Activated T-cell treated with anti-CD3 and anti-CD28 coated beads, Interleukin-2, amount 50 U/mL, for 1 hour (primary cell): ENCODE data around the gene TP53I13.
"Not testable (repeated sequence)": the region's sequence is repeated elsewhere in the genome, so short reads cannot be mapped to it uniquely, and the experiment has no call there.

Experiments
- DNase-seq: peaks from one replicate; pipeline ENCODE4 v3.0.0-alpha.2; 2020

Gene TP53I13, protein sequence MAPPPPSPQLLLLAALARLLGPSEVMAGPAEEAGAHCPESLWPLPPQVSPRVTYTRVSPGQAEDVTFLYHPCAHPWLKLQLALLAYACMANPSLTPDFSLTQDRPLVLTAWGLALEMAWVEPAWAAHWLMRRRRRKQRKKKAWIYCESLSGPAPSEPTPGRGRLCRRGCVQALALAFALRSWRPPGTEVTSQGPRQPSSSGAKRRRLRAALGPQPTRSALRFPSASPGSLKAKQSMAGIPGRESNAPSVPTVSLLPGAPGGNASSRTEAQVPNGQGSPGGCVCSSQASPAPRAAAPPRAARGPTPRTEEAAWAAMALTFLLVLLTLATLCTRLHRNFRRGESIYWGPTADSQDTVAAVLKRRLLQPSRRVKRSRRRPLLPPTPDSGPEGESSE

DNA sequence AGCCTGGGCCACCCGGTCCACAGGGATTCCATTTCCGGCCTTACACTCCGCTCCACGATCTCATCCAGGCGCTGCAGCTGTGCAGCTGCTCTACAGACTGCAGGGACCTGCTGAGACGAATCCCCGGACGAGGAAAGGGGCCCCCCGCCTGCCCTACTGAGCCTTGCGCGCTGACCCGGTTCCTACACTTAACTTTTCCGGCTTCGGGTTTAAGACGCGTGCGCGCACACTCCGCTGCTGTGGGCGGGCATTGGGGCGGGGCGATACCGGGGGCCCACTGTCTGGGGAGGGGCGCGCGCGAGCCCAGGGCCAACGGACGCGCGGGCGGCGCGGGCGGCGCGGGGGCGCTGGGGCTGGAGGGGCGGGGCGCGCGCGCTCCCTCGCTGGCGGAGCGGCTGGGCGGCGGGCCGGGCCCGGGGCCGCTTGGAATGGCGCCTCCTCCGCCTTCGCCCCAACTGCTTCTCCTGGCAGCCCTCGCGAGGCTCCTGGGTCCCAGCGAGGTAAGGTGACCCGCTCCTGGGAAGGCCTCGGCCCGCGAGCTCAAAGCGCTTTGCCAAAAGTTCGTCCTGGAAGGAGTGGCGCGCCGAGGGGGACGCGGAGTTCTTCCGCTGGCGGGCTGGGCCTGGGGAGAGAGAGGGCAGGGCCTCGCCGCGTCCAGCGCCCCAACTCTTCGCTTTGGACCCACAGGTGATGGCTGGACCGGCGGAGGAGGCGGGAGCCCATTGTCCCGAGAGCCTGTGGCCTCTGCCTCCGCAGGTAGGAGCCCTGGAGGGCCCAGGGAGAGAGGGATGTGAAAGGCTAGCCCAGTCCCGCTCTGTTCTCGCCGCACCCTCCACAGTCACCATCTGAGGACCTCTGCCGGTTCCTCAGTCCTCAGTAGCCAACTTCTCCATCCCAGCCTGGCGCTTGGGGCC, at the start of gene TP53I13:
Gene TP53I13, plus strand, starts transcription at position 371 of the 914 bp plus-strand sequence. Its CDS starts 58 bp downstream, at position 429.
- peak; percentile 90 for DNase-seq

DNA sequence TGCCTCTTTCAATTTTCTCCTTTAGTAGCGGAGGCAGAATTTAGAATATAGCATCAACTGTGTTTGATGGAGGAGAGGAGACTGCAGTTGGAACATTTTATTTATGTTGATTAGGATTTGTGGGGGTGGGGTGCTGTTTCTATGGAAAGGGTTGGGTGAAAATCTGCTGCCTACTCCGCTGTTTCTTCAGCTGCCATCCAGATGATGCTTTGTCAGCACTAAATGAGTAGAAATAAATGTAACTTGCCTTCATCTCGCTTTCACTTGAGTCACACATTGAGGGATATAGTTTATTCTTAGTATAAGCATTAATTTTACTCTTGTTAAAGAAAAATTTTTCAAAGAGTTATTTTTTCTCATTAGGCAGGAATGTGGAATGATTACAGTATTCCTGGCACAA, 43.8 kb upstream of the TP53I13 start:
- no peak for DNase-seq

DNA sequence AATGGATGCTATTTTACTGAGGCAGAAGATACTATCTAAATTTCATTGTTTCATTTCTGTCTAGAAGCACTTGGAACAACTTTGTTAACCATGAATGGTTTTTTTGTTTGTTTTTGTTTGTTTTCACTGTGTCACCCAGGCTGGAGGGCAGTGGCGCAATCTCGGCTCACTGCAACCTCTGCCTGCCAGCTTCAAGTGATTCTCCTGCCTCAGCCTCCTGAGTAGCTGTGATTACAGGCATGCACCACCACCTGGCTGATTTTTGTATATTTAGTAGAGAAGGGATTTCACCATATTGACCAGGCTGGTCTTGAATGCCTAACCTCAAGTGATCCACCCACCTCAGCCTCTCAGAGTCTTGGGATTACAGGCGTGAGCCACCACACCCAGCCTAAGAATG, 42.2 kb upstream of the TP53I13 start:
- DNase-seq = no peak

DNA sequence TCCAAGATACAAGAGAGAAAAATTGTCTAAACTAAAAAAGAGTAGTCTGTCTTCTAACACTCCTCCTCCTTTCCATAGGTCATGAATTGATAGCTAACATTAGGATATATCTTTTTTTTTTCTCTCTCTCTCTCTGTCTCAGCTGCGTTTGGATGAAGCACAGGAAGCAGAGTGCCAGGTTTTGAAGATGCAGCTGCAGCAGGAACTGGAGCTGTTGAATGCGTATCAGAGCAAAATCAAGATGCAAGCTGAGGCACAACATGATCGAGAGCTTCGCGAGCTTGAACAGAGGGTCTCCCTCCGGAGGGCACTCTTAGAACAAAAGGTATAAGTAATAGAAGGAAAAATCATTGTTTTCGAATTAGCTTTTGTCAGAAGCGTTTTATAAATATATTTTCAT, 34.5 kb upstream of the TP53I13 start:
- DNase-seq = no peak

- DNase-seq = no peak
Measured at GRCh38 chr17:29544066-29544465, 24.4 kb upstream of the TP53I13 start.

DNA sequence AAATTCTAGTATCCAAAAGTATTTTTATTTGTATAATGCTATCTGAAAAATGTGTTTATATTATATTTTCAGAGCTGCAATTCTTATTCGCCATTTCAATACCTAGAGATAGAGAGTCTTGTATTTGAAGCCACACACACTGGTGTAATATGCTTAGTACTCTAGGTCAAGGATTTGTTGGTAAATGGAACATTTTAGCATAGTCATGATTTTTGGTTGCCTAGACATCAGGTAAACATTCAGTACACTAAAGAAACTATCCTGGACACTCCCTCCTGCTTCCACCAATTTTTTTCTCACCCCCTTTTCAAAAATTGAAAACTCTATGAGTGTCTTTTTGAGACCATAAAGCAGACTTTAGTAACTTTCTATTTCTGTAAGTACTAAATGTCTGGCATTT, 22.4 kb upstream of the TP53I13 start:
- DNase-seq = no peak

DNA sequence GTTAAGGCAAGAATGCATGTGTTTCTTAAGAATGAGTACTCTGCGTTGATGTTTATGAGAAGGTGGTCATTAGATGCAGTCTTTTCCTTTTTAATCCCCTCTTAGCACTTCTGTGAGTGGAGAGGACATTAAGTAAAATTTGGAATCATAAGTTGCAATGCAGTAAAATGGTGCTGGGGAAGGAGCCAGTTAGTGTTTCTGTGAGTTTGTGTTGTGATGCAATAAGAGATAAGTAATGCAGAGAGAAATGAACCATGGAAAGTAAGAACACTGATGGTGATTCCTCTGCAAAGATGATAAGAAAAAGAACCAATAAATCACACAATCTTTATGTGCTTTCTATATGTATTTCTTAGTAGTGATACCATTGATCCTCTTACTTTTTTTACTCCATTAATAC, 21.7 kb upstream of the TP53I13 start:
- no peak for DNase-seq

DNA sequence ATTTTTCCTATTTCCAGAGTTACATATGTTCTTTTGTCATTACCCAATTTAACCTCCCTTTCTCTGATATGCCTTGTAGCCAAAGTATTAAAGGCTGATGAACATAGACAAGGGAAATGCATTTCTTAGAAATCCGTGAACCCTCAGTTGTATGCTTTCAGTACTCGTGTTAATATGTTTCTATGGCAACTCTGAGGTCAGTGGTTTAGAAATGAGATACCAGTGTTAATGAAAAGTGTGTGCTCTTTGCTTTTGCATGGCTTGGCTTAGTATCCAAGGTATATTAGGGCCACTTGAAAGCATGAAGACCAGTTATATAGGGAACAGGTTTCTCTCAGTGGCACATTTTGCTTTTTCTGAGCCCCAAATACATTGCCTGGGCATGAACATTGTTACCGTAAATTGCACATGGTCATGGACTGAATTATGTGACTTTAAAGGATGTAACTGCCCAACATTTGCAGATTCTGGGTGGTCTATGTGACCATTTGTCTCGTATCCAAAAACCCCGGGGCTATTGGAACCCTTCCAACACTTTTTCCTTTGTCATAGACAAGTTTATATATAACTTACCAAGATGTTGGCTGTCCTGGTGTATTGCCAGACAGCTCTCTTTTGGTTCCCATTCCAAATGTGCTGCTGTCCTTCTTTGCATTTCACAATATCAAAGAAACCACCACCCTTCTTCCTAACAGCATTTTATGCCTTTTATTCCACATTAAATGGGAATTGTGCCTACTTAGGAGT, 19.2 kb upstream of the TP53I13 start:
- DNase-seq = no peak

GRCh38 chr17:29555840-29556239, 12.7 kb upstream of the TP53I13 start:
- no peak for DNase-seq

- no peak for DNase-seq
Measured at GRCh38 chr17:29557085-29557738, 11.3 kb upstream of the TP53I13 start.

DNA sequence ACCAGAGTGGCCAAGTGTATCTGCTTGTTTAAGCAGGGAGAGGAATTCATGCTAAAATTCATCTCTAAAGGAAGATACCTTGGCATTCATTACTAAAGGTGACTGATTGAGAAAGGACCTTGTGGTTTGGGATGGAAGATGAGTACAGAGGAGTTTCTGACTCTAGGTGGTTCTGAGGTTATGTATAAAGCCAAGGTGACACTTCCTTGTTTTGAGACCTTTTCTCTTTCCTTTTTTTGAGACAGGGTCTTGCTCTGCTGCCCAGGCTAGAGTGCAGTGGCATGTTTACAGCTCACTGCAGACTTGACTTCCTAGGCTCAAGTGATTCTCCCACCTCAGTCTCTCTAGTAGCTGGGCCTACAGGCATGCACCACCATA, 10.8 kb upstream of the TP53I13 start:
- DNase-seq = no peak

DNA sequence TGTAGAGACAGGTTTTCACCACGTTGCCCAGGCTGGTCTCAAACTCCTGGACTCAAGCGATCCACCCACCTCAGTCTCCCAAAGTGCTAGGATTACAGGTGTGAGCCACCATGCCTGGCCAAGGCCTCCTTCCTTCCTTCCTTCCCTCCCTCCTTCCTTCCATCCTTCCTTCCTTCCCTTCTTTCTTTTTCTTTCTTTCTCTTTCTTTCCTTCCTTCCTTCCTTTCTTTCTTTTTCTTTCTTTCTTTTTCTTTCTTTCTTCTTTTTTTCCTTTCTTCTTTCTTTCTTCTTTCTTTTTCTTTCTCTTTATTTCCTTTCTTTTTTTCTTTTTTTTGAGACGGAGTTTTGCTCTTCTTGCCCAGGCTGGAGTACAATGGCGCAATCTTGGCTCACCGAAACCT, 10.4 kb upstream of the TP53I13 start:
- not testable (repeated sequence) for DNase-seq

DNA sequence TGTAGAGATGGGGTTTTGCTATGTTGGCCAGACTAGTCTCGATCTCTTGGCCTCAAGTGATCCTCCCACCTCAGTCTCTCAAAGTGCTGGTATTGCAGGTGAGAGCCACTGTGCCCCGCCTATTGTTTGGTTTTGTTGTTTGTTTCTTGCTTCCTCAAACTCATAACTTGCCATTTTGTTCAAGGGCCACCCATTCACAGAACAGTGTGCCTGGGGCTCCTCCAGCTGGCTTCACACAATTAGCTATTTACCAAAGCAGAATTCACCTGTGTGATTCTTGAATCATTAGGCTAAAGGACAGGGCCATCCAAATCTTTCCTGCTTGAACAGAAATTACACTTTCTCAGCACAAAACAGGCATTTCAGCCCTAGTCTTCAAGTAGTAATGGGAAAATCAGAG, 8.9 kb upstream of the TP53I13 start:
- no peak for DNase-seq

GRCh38 chr17:29560316-29560715, 8.2 kb upstream of the TP53I13 start:
- no peak for DNase-seq

- no peak for DNase-seq
Measured at GRCh38 chr17:29561554-29562517, 6.7 kb upstream of the TP53I13 start.

GRCh38 chr17:29562615-29563014, 5.9 kb upstream of the TP53I13 start:
- DNase-seq = no peak

DNA sequence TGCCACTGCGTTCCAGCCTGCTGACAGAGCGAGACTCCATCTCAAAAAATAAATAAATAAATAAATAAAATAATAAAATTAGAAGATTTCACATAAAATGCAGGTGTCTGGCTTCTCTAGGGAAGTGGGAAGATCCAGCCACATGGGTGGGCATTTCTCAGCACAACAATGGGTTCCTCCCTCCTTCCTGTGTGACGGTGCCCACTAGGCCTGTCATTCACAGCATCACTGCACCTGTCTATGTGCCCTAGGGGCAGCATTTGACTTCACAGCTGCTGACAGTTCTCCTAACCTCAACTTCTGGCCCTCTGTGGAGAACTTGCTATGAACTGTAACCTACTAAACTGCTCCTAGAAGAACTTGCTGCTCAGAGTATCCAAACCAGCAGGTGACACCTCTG, 4.7 kb upstream of the TP53I13 start:
- DNase-seq = no peak

GRCh38 chr17:29565643-29566472, 2.6 kb upstream of the TP53I13 start:
- DNase-seq = peak; percentile 69

DNA sequence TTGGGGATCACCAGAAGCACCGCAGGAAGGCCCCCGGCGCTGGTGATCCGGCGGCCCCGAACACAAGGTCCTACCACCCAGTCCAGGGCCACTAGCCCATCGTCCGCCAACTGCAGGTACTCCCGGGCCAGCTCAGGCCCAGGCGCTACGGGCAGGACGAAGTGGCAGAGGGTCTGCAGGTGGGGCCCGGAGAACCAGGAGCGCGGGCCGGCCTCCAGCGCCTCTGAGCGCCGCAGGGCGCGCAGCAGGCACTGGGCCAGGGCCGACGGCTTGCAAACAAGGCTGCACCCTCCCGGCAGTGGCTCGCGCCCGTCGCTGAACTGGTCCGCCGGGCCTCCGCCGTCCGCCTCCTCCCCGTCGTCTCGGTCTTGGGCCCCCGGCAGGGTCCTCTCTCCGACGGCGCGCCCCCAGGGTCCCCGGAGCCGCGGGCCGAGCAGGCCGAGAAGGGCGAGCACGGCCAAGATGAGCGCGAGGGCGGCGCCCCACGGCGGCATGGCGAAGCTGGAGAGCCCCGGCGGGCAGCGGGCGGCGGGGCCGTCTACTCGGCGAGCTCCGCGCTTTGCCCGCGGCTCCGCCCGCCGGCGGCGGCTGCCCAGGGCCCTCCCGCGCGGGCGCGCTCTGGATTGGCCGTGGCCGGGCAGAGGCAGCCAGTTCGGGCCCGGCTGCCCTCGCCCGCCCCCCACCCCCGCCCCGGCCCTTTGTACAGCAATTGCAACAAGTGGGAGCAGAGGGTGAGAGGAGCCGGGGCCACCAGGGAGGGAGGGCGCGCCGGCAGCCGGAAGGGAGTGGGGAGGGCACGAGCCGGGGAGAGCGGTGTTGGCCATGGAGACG, 1.8 kb upstream of the TP53I13 start, which contains the start of gene ABHD15:
Gene ABHD15, minus strand, starts transcription at position 565 of the 831 bp plus-strand sequence. Its CDS starts 71 bp downstream, at position 494.
- DNase-seq = peak; percentile 76

GRCh38 chr17:29567304-29567553, 1.3 kb upstream of the TP53I13 start:
- DNase-seq = no peak
